ENCODE data around the gene CAPNS2. TPM values are rescaled to one million over a fixed set of nuclear protein-coding genes. Genes with fewer than 3 reads are reported as not detected.

CAPNS2 gene
- total RNA-seq, 1 donor from 2014 or later = not detected

DNA sequence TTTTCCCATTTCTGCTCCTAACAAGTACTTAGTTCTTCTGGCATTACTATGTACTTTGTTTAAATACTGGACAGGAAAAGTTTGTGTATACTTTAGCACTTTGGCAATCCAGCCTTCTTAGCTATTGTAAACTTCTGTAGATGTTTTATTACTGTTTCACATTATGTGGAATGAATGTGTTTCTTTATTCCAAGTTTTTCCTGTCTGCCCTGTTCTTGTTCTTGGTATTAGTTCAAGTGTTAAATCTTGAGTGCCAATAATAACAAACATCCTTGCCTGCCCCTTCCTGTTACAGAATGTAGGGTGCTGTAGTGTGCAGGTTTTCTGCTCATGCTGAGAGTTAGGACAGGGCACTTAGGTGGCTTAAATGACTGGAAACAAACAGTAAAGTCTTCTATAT, 7.3 kb upstream of the CAPNS2 start:
- no peak overlapping the region for H3K4me3 ChIP-seq (ENCODE audit: low read depth, low read length)
- DNase-seq (ENCODE audit: low read depth) = no peak

DNA sequence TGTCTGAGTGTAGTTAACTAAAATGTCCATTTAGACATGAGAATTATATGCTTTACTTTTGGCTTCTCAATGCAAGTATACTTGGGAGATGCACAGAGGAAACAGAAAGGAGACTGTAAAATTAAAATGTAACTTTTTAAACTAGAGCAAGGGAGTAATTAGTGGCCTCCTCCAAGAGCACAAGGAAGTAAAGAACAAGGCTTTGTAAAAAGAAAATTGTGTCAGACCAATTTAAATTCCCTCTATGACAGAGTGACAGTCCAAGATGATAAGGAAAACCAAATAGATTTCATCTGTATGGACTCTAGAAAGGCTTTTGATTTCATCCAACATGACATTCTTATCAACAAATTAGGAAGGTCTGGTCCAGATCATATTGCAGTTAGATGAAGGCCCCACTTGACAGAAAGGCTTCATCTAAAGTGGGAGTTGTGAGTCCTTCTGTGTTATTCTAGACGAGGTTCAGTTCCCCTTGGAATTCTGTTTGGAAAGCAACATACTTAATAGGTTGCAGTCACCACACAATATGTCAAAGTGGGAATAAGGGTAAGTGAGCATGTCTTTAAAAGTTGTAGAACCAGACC, 6.5 kb upstream of the CAPNS2 start:
- no peaks in the 10 kb centered on the region for H3K27me3 ChIP-seq (ENCODE audit: control insufficient read depth, insufficient read depth, low read length)
- TF ChIP-seq, protein P1, sequence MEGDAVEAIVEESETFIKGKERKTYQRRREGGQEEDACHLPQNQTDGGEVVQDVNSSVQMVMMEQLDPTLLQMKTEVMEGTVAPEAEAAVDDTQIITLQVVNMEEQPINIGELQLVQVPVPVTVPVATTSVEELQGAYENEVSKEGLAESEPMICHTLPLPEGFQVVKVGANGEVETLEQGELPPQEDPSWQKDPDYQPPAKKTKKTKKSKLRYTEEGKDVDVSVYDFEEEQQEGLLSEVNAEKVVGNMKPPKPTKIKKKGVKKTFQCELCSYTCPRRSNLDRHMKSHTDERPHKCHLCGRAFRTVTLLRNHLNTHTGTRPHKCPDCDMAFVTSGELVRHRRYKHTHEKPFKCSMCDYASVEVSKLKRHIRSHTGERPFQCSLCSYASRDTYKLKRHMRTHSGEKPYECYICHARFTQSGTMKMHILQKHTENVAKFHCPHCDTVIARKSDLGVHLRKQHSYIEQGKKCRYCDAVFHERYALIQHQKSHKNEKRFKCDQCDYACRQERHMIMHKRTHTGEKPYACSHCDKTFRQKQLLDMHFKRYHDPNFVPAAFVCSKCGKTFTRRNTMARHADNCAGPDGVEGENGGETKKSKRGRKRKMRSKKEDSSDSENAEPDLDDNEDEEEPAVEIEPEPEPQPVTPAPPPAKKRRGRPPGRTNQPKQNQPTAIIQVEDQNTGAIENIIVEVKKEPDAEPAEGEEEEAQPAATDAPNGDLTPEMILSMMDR (IDR thresholded peaks at IDR 0.05; ENCODE audit: insufficient read depth, low read length, poor library complexity, severe bottlenecking) = no peak
- H3K36me3 ChIP-seq (ENCODE audit: control insufficient read depth, insufficient read depth, low read length) = no peaks in the 10 kb centered on the region
- no peak overlapping the region for H3K4me3 ChIP-seq (ENCODE audit: low read depth, low read length)
- DNase-seq (ENCODE audit: low read depth) = no peak

More for the DNA sequence above, 7.3 kb upstream of the CAPNS2 start:
- TF ChIP-seq, protein P1 (IDR thresholded peaks at IDR 0.05; ENCODE audit: insufficient read depth, low read length, poor library complexity, severe bottlenecking) = no peak
- no peaks in the 10 kb centered on the region for H3K36me3 ChIP-seq (ENCODE audit: control insufficient read depth, insufficient read depth, low read length)
- H3K27me3 ChIP-seq (ENCODE audit: control insufficient read depth, insufficient read depth, low read length) = no peaks in the 10 kb centered on the region

DNA sequence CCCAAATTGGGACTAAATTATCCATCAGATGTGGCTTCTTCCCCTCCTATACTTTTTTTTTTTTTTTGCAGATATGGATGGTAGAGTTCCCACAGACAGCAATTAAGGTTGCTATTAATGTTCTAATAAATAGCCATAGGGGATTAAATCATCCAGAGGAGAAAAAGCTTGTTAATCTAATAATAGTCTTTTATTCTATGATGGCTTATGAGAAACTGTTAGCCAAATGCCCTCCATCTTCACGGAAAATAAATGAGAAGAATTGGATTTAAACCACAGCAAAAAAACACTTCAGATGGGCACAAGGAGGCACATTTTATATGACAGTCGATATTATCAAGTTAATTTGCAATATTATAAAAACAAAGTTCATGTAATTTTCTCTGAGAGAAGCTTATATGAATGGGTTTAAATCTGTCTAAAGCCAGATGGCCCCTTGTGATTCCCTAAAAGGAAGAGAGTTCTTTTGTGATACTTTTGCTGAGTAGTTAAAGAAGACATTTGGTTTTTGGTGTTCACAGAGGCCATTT, 5.1 kb upstream of the CAPNS2 start:
- Histone ChIP-seq H3K36me3 (ENCODE audit: control insufficient read depth, insufficient read depth, low read length) (no peaks in the 10 kb centered on the region), H3K4me3 (ENCODE audit: low read depth, low read length) (no peak overlapping the region)

DNA sequence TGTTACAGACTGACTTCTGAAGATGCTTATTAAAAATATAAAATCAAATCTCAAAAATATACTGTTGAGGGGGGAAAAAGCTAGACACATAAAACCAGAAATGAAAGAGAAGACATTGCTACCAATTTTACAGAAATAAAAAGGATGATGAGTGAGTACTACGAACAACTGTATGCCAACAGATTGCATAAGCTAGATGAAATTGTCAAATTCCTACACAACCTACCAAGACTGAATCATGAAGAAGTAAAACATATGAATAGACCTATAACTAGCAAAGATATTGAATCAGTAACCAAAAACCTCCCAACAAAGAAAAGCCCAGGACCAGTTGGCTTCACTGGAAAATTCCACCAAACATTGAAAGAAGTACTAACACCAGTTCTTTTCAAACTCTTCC, 3.5 kb upstream of the CAPNS2 start:
- Histone ChIP-seq H3K36me3 (ENCODE audit: control insufficient read depth, insufficient read depth, low read length) (no peaks in the 10 kb centered on the region), H3K27me3 (ENCODE audit: control insufficient read depth, insufficient read depth, low read length) (no peaks in the 10 kb centered on the region), H3K4me3 (ENCODE audit: low read depth, low read length) (no peak overlapping the region)
- TF ChIP-seq, protein P1 (IDR thresholded peaks at IDR 0.05; ENCODE audit: insufficient read depth, low read length, poor library complexity, severe bottlenecking) = no peak
- DNase-seq (ENCODE audit: low read depth) = no peak

More for the DNA sequence above, 5.1 kb upstream of the CAPNS2 start:
- TF ChIP-seq, protein P1 (IDR thresholded peaks at IDR 0.05; ENCODE audit: insufficient read depth, low read length, poor library complexity, severe bottlenecking) = no peak
- H3K27me3 ChIP-seq (ENCODE audit: control insufficient read depth, insufficient read depth, low read length) = no peaks in the 10 kb centered on the region
- no peak for DNase-seq (ENCODE audit: low read depth)

DNA sequence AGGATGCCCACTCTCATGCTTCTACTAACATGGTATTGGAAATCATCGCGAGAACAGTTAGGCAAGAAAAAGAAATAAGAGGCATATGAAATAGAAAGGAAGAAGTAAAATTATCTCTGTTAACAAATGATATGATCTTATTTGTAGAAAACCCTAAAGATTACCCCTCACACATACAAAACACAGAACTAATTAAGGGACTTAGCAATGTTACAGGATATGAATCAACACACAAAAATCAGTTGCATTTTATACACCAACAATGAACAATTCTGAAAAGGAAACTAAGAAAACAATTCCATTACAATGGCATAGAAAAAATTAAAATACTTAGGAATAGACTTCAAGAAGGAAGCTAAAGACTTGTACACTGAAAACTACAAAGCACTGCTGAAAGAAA, 2.7 kb upstream of the CAPNS2 start:
- TF ChIP-seq, protein P1 (IDR thresholded peaks at IDR 0.05; ENCODE audit: insufficient read depth, low read length, poor library complexity, severe bottlenecking) = no peak
- no peak for DNase-seq (ENCODE audit: low read depth)
- Histone ChIP-seq H3K27me3 (ENCODE audit: control insufficient read depth, insufficient read depth, low read length) (no peaks in the 10 kb centered on the region), H3K36me3 (ENCODE audit: control insufficient read depth, insufficient read depth, low read length) (no peaks in the 10 kb centered on the region), H3K4me3 (ENCODE audit: low read depth, low read length) (no peak overlapping the region)

DNA sequence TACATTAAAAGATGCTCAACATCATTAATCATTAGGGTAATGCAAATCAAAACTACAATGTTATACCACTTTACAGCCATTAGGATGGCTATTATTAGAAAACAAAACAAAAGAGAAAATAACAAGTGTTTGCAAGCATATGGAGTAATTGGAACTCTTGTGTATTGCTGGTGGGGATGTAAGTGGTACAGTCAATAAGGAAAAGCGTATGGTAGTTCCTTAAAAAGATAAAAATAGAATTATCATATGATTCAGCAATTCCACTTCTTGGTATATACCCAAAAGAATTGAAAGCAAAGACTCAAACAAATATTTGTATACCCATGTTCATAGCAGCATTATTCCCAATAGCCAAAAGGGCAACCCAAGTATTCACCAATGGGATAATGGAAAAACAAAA, 1.4 kb upstream of the CAPNS2 start:
- Histone ChIP-seq H3K36me3 (ENCODE audit: control insufficient read depth, insufficient read depth, low read length) (no peaks in the 10 kb centered on the region), H3K4me3 (ENCODE audit: low read depth, low read length) (no peak overlapping the region), H3K27me3 (ENCODE audit: control insufficient read depth, insufficient read depth, low read length) (no peaks in the 10 kb centered on the region)
- no peak for DNase-seq (ENCODE audit: low read depth)
- TF ChIP-seq, protein P1 (IDR thresholded peaks at IDR 0.05; ENCODE audit: insufficient read depth, low read length, poor library complexity, severe bottlenecking) = no peak

Measured in kidney epithelial cell (primary cell).